K562 (cell line): ENCODE measurements around the gene SCYL3. TPM values are rescaled to one million over a fixed set of nuclear protein-coding genes. Genes with fewer than 3 reads are reported as not detected.

Source experiments
- ATAC-seq: fragments of 200-7000 bp; cut with Tn5 transposase; 3 replicates; pipeline ENCODE4 v1.9.1; 2020; ENCODE audit warnings: moderate library complexity
- BruUV-seq: library from RNA; stranded (reverse); fragments of 400-500 nt; replicated peaks from 2 replicates; lab custom pipeline; 2021; lab: Mats Ljungman, UMichigan
- CTCF ChIA-PET: fragments of 300-600 bp; formaldehyde crosslinking; extraction: SDS; loops from one replicate; lab custom pipeline; 2021; ENCODE audit warnings: low intra/inter-chr PET ratio; lab: Yijun Ruan, JAX
- POLR2A ChIA-PET: fragments of 300-600, 350-650 bp; sonication (Branson Sonifier 250); formaldehyde crosslinking; extraction: SDS; loops from one replicate; lab custom pipeline; 2021; ENCODE audit warnings: antibody characterized with exemption, inconsistent platforms; lab: Yijun Ruan, JAX
- DNase-seq, 4 experiments: peaks; one replicate each; pipeline versions ENCODE4 v3.0.0 to v3.0.0-alpha.2; 2011 to 2018; ENCODE audit warnings: low spot score in 3 of 4, mixed read lengths in 3 of 4; ENCODE audit errors: extremely low read depth in 1 of 4
- FAIRE-seq: peaks from 2 replicates; lab custom pipeline; 2011; peaks lifted over from hg19 to GRCh38; lab: Jason Lieb, UNC
- H2AFZ ChIP-seq: 2 replicates; pipeline ENCODE4 v1.6.0; 2011; ENCODE audit warnings: low read depth, low read length, control low read depth, inconsistent platforms
- H3K27ac ChIP-seq: fragments of 200-600 bp; 3 replicates; pipeline ENCODE4 v1.8.0; 2011; ENCODE audit warnings: low read depth, mild to moderate bottlenecking, control low read depth, inconsistent platforms, low read length, moderate library complexity, mixed read lengths; ENCODE audit errors: extremely low read depth
- H3K27me3 ChIP-seq, 2 experiments: fragments of 300-600 bp in 1 of 2; 2 replicates in 1 of 2; 3 replicates in 1 of 2; pipeline versions ENCODE4 v1.6.0 to v1.8.0; 2011; ENCODE audit warnings: inconsistent platforms in 2 of 2, low read length in 2 of 2, mild to moderate bottlenecking in 1 of 2, mixed read lengths in 1 of 2, moderate library complexity in 1 of 2; ENCODE audit not compliant: control insufficient read depth in 2 of 2, insufficient read depth in 2 of 2
- H3K36me3 ChIP-seq: fragments of 300-600 bp; 3 replicates; pipeline ENCODE4 v1.8.0; 2011; ENCODE audit warnings: mild to moderate bottlenecking, low read length, inconsistent platforms; ENCODE audit not compliant: control insufficient read depth, insufficient read depth
- H3K4me1 ChIP-seq, 2 experiments: fragments of 200-600 bp in 1 of 2; replicated peaks in 1 of 2; 2 replicates in 1 of 2; 3 replicates in 1 of 2; pipeline versions ENCODE4 v1.5.1 to v1.8.0; 2011; ENCODE audit warnings: inconsistent platforms in 2 of 2, low read length in 2 of 2, mild to moderate bottlenecking in 1 of 2, mixed read lengths in 1 of 2, moderate library complexity in 1 of 2; ENCODE audit not compliant: control insufficient read depth in 2 of 2, insufficient read depth in 2 of 2
- H3K4me2 ChIP-seq: 2 replicates; pipeline ENCODE4 v1.6.1; 2011; ENCODE audit warnings: low read length, control low read depth, inconsistent platforms, mixed read lengths; ENCODE audit not compliant: insufficient read depth
- H3K4me3 ChIP-seq: fragments of 200-600 bp; sonication (generic), shearing (Covaris generic); 2 replicates; pipeline ENCODE4 v1.5.1; 2016; ENCODE audit warnings: control low read depth, inconsistent platforms
- H3K79me2 ChIP-seq: fragments of 200-600 bp; 3 replicates; pipeline ENCODE4 v1.8.0; 2011; ENCODE audit warnings: low read length, inconsistent platforms; ENCODE audit not compliant: control insufficient read depth, insufficient read depth
- H3K9ac ChIP-seq, 2 experiments: 2 replicates each; pipeline versions ENCODE4 v1.6.0 to v1.6.1; 2011; ENCODE audit warnings: low read depth in 2 of 2, low read length in 2 of 2, control low read depth in 1 of 2, inconsistent platforms in 1 of 2, mild to moderate bottlenecking in 1 of 2, mixed read lengths in 1 of 2; ENCODE audit not compliant: insufficient read depth in 1 of 2
- H3K9me1 ChIP-seq: one replicate; pipeline ENCODE4 v1.6.0; 2011; ENCODE audit warnings: inconsistent platforms, mild to moderate bottlenecking, low read length, moderate library complexity; ENCODE audit not compliant: control insufficient read depth, insufficient read depth
- H3K9me3 ChIP-seq: replicated peaks from 2 replicates; pipeline ENCODE4 v1.5.1; 2011; ENCODE audit warnings: low read depth, low read length, inconsistent platforms; ENCODE audit not compliant: control insufficient read depth, insufficient read depth
- H4K20me1 ChIP-seq: replicated peaks from 2 replicates; pipeline ENCODE4 v1.6.1; 2011; ENCODE audit warnings: low read length, inconsistent platforms, mixed read lengths; ENCODE audit not compliant: control insufficient read depth, insufficient read depth
- ADNP ChIP-seq: fragments of 200-800 bp; sonication (Bioruptor generic); IDR thresholded peaks from 2 replicates; pipeline ENCODE4 v1.6.1; 2016; ENCODE audit warnings: missing genetic modification characterization, missing compliant biosample characterization
- BACH1 ChIP-seq: fragments of 200-800 bp; sonication (Bioruptor generic); IDR thresholded peaks from 2 replicates; pipeline ENCODE4 v1.6.1; 2016; ENCODE audit warnings: missing genetic modification characterization, missing compliant biosample characterization
- CHD4 ChIP-seq: fragments of 200-600 bp; sonication (generic); IDR thresholded peaks from 3 replicates; pipeline ENCODE4 v1.6.1; 2012; ENCODE audit warnings: low read depth, mild to moderate bottlenecking, mixed read lengths, low read length, inconsistent platforms; ENCODE audit not compliant: insufficient read depth, insufficient replicate concordance, poor library complexity, severe bottlenecking
- CREM ChIP-seq: IDR thresholded peaks from 2 replicates; pipeline ENCODE4 v1.6.1; 2014; ENCODE audit warnings: antibody characterized with exemption, low read depth
- DMBX1 ChIP-seq: fragments of 250-450 bp; sonication (Bioruptor Pico); IDR thresholded peaks from 2 replicates; pipeline ENCODE4 v1.8.0; 2022; ENCODE audit warnings: inconsistent platforms, mild to moderate bottlenecking, moderate library complexity, borderline replicate concordance
- FOSL1 ChIP-seq: fragments of 200-800 bp; sonication (Bioruptor generic); conservative IDR thresholded peaks from 2 replicates; pipeline ENCODE4 v1.6.1; 2016; ENCODE audit warnings: missing genetic modification characterization, missing compliant biosample characterization
- FOXA1 ChIP-seq: fragments of 450-650 bp; IDR thresholded peaks from 2 replicates; pipeline ENCODE4 v1.6.1; 2016; ENCODE audit warnings: mild to moderate bottlenecking, borderline replicate concordance
- HDAC1 ChIP-seq, 2 experiments: fragments of 450-650 bp; IDR thresholded peaks; 2 replicates each; pipeline ENCODE4 v1.6.1; 2016 to 2017; ENCODE audit warnings: inconsistent platforms in 1 of 2, mild to moderate bottlenecking in 1 of 2, moderate library complexity in 1 of 2
- ID3 ChIP-seq, 2 experiments: fragments of 250-450 bp in 1 of 2; fragments of 450-650 bp in 1 of 2; sonication (Bioruptor Pico) in 1 of 2; IDR thresholded peaks; 2 replicates each; pipeline versions ENCODE4 v1.6.1 to v1.8.0; 2016 to 2021; ENCODE audit warnings: mild to moderate bottlenecking in 2 of 2, moderate library complexity in 2 of 2, missing compliant biosample characterization in 1 of 2, missing genetic modification characterization in 1 of 2
- JUNB ChIP-seq: fragments of 450-650 bp; formaldehyde crosslinking; conservative IDR thresholded peaks from 2 replicates; pipeline ENCODE4 v1.4.0; 2020; ENCODE audit warnings: mild to moderate bottlenecking
- KLF16 ChIP-seq: IDR thresholded peaks from 2 replicates; pipeline ENCODE4 v1.6.1; 2016; ENCODE audit warnings: antibody characterized with exemption
- KLF6 ChIP-seq: fragments of 250-450 bp; sonication (Bioruptor Pico); IDR thresholded peaks from 2 replicates; pipeline ENCODE4 v1.4.0; 2020; ENCODE audit warnings: mild to moderate bottlenecking, moderate library complexity, borderline replicate concordance
- MCM5 ChIP-seq: fragments of 450-650 bp; IDR thresholded peaks from 2 replicates; pipeline ENCODE4 v1.6.1; 2016; ENCODE audit warnings: low read depth
- NCOA1 ChIP-seq: fragments of 450-650 bp; IDR thresholded peaks from 2 replicates; pipeline ENCODE4 v1.6.1; 2016; ENCODE audit warnings: low read depth
- TCF7 ChIP-seq: sonication (generic); IDR thresholded peaks from 2 replicates; pipeline ENCODE4 v1.6.1; 2016; ENCODE audit warnings: antibody characterized with exemption, borderline replicate concordance
- ZFP1 ChIP-seq: fragments of 450-650 bp; formaldehyde crosslinking; IDR thresholded peaks from 2 replicates; pipeline ENCODE4 v1.4.0; 2020; ENCODE audit warnings: mild to moderate bottlenecking, mixed read lengths
- ZNF408 ChIP-seq: fragments of 250-450 bp; sonication (Bioruptor Pico); IDR thresholded peaks from 2 replicates; pipeline ENCODE4 v1.4.0; 2020; ENCODE audit warnings: low read depth, mild to moderate bottlenecking, moderate library complexity
- WGBS: fragments of 100-300 bp; shearing (Covaris generic); methylation state at CpG from one replicate; pipeline ENCODE4 v1.1.6; 2016; ENCODE audit warnings: low coverage, mixed read lengths; ENCODE audit not compliant: insufficient coverage; ENCODE audit errors: missing lambda C conversion rate; 5-methylcytosine and 5-hydroxymethylcytosine counted together
- in situ Hi-C: fragments of 300-500 bp; cut with MboI; formaldehyde crosslinking; loops from 4 replicates; pipeline ENCODE4 v1.15.0; 2018; ENCODE audit warnings: inconsistent platforms, mixed read lengths
- intact Hi-C: fragments of 100-400 bp; cut with micrococcal nuclease; formaldehyde crosslinking; loops from 2 replicates; pipeline ENCODE4 v1.14.2; 2022
- polyA plus RNA-seq, 8 experiments: library from polyadenylated mRNA; depleted of rRNA in 4 of 8; stranded (reverse) in 5 of 8; unstranded in 3 of 8; fragments of >200 nt; fragmentation: Nextera tagmentation in 2 of 8; fragmentation: Illumina TruSeq in 1 of 8; extraction: Ambion mirVana in 2 of 8; extraction: Trizol in 1 of 8; gene quantifications; 2 replicates each; pipeline versions ENCODE4 v1.2.1 to v1.2.3, GENCODE V29; 2011 to 2014; ENCODE audit warnings: inconsistent platforms in 1 of 8, missing spikeins in 1 of 8
- total RNA-seq, 7 experiments: library from RNA; depleted of rRNA in 6 of 7; stranded (reverse); fragments of >200 nt in 6 of 7; fragmentation: Illumina TruSeq in 2 of 7; extraction: Trizol in 2 of 7; gene quantifications; 2 replicates each; pipeline versions ENCODE4 v1.2.1 to v1.2.3, GENCODE V29; 2011 to 2021; ENCODE audit warnings: low replicate concordance in 1 of 7

SCYL3 gene
- total and polyA plus RNA-seq, 9 of the 15 experiments (the other 6 are each of a cell fraction or from before 2014, with no cell fraction given) = 3.6 to 11.4 (median 7.1) TPM

GRCh38 chr1:169884634-169885033, 9.1 kb downstream of the SCYL3 start:
- Histone ChIP-seq H3K4me3 (no peak overlapping the region), H2AFZ (no peak overlapping the region), H3K27ac (no peak overlapping the region), H3K9me1 (no peaks in the 10 kb centered on the region), H3K4me2 (no peak overlapping the region), H3K9me3 (no peaks in the 10 kb centered on the region), H3K36me3 (peaks cover 37% of the 10 kb centered on the region; the same call in 2 of the 3 replicates), H3K79me2 (0 out of 3 replicates have a peak, but pooled peaks cover 7% of the 10 kb centered on the region), H3K27me3 (no peaks in the 10 kb centered on the region), H3K9ac (no peak overlapping the region), H3K4me1 (no peaks in the 10 kb centered on the region; a peak in 1 of 5 replicates), H4K20me1 (no peaks in the 10 kb centered on the region)
- intact Hi-C loops (no loop called here), in situ Hi-C loops (no loop called here)
- BruUV-seq = no TSS peak
- DNase-seq (no peak), ATAC-seq (no peak), FAIRE-seq (no peak)
- no peak for TF ChIP-seq MCM5
- no peak for TF ChIP-seq ZFP1
- no peak for TF ChIP-seq CHD4
- no peak for TF ChIP-seq TCF7
- no peak for TF ChIP-seq KLF16
- no peak for TF ChIP-seq DMBX1 (CRISPR knock-in tag)
- ChIA-PET POLR2A (interaction anchor here (1.4 to 1.6 kb wide), 2 partner anchors 9 kb away, joined by 4 to 5 read pairs; partner anchors contain the start of gene SCYL3), CTCF (no interaction called here)

GRCh38 chr1:169882039-169882511, 11.6 kb downstream of the SCYL3 start:
- Histone ChIP-seq H3K79me2 (no peaks in the 10 kb centered on the region), H3K27ac (no peak overlapping the region), H3K36me3 (peaks cover 31% of the 10 kb centered on the region; the same call in 2 of the 3 replicates), H3K9me3 (no peaks in the 10 kb centered on the region), H2AFZ (no peak overlapping the region), H3K27me3 (no peaks in the 10 kb centered on the region), H3K4me3 (no peak overlapping the region), H3K4me2 (no peak overlapping the region), H4K20me1 (no peaks in the 10 kb centered on the region), H3K4me1 (no peaks in the 10 kb centered on the region; a peak in 1 of 5 replicates), H3K9ac (no peak overlapping the region), H3K9me1 (no peaks in the 10 kb centered on the region)
- ChIA-PET CTCF (no interaction called here), POLR2A (interaction anchor here (1.0 kb wide), 1 partner anchor 12 kb away, joined by 4 read pairs; the partner anchor contains the start of gene SCYL3)
- intact Hi-C loops = no loop called here
- no peak for DNase-seq
- no TSS peak for BruUV-seq
- in situ Hi-C loops = no loop called here
- ATAC-seq = no peak
- FAIRE-seq = no peak
- WGBS = 87% methylated on average over 15 of the region's 20 CpGs
- TF ChIP-seq FOSL1 (tag) (no peak), JUNB (no peak), HDAC1 (IDR thresholded peaks at IDR 0.05) (no peak), NCOA1 (no peak), ID3 (CRISPR knock-in tag; IDR thresholded peaks at IDR 0.05) (no peak), ID3 (tag; IDR thresholded peaks at IDR 0.05) (no peak), KLF6 (no peak), FOXA1 (no peak), ZNF408 (CRISPR knock-in tag) (no peak), BACH1 (tag) (no peak), CREM (no peak), ADNP (no peak)
